Stimulated activated CD4-positive, alpha-beta T cell treated with anti-CD3 and anti-CD28 coated beads, TNF-alpha, amount 100 ng/mL, for 24 hours (primary cell): ENCODE measurements around the gene TFPI.

ENCODE experiments used
- DNase-seq, 3 experiments: peaks; one replicate each; pipeline ENCODE4 v3.0.0-alpha.2; 2020; ENCODE audit warnings: low read depth in 3 of 3

Gene TFPI

GRCh38 chr2:187504312-187504921, 49.8 kb downstream of the TFPI start:
- no peak for DNase-seq

- DNase-seq = no peak
Measured at GRCh38 chr2:187503700-187504099, 50.5 kb downstream of the TFPI start.

GRCh38 chr2:187502467-187502866, 51.8 kb downstream of the TFPI start:
- DNase-seq = no peak

- DNase-seq = no peak
Measured at GRCh38 chr2:187500585-187501359, 53.5 kb downstream of the TFPI start.

- peak in 1 of 3 experiments; percentile 25 for DNase-seq
Measured at GRCh38 chr2:187499941-187500532, 54.2 kb downstream of the TFPI start.

GRCh38 chr2:187497858-187498463, 56.3 kb downstream of the TFPI start:
- no peak for DNase-seq

- DNase-seq = no peak
Measured at GRCh38 chr2:187497140-187497539, 57.1 kb downstream of the TFPI start.

GRCh38 chr2:187495324-187495723, 58.9 kb downstream of the TFPI start:
- DNase-seq = no peak

- DNase-seq = no peak
Measured at GRCh38 chr2:187493877-187494568, 60.2 kb downstream of the TFPI start.

- DNase-seq = no peak
Measured at GRCh38 chr2:187493180-187493579, 61.1 kb downstream of the TFPI start.

GRCh38 chr2:187486241-187486640, 68.0 kb downstream of the TFPI start:
- no peak for DNase-seq

GRCh38 chr2:187485523-187485922, 68.7 kb downstream of the TFPI start:
- no peak for DNase-seq

- no peak for DNase-seq
Measured at GRCh38 chr2:187483537-187483936, 70.7 kb downstream of the TFPI start.

- DNase-seq = no peak
Measured at GRCh38 chr2:187482796-187483195, 71.4 kb downstream of the TFPI start.

- DNase-seq = no peak
Measured at GRCh38 chr2:187481543-187481942, 72.7 kb downstream of the TFPI start.

GRCh38 chr2:187478719-187479118, 75.5 kb downstream of the TFPI start:
- DNase-seq = no peak

- DNase-seq = no peak
Measured at GRCh38 chr2:187477051-187477450, 77.2 kb downstream of the TFPI start.

- DNase-seq = no peak
Measured at GRCh38 chr2:187475499-187476248, 78.6 kb downstream of the TFPI start.

- DNase-seq = no peak
Measured at GRCh38 chr2:187470698-187471097, 83.5 kb downstream of the TFPI start.

- no peak for DNase-seq
Measured at GRCh38 chr2:187469538-187469937, 84.7 kb downstream of the TFPI start.

- DNase-seq = no peak
Measured at GRCh38 chr2:187468262-187468661, 86.0 kb downstream of the TFPI start.
